ENCODE data around the gene TIGIT.

TIGIT gene

GRCh38 chr3:114356525-114356924 is 62.7 kb downstream of the TIGIT start:
- no peak overlapping the region for H3K4me3 ChIP-seq (replicated peaks; ENCODE audit: low read depth, low read length)
- TF ChIP-seq CTCF (IDR thresholded peaks at IDR 0.05; ENCODE audit: low read length, missing control alignments) = no peak
- no peak for DNase-seq (ENCODE audit: low read depth)
